Lung (tissue), 12 donors: ENCODE results near the gene MPL. TPM values are rescaled to one million over a fixed set of nuclear protein-coding genes. Genes with fewer than 3 reads are reported as not detected.

ENCODE experiments used
- ATAC-seq: fragments of 200-7000 bp; cut with Tn5 transposase; one replicate; pipeline ENCODE4 v1.9.1; 2020; ENCODE audit warnings: moderate number of reproducible peaks; ENCODE audit not compliant: insufficient read depth, low FRiP score
- DNase-seq, 3 donors: peaks; one replicate each; pipeline ENCODE4 v3.0.0-alpha.2; 2013 to 2017
- H3K27ac ChIP-seq, 2 donors: one replicate each; pipeline ENCODE4 v1.5.1; 2013; ENCODE audit warnings: mild to moderate bottlenecking in 2 of 2, moderate library complexity in 2 of 2, control low read depth in 1 of 2, inconsistent platforms in 1 of 2, low read depth in 1 of 2, low read length in 1 of 2
- H3K27me3 ChIP-seq, 3 donors: one replicate each; pipeline ENCODE4 v1.5.1; 2013; ENCODE audit warnings: low read length in 2 of 3; ENCODE audit not compliant: control insufficient read depth in 3 of 3, insufficient read depth in 3 of 3
- H3K36me3 ChIP-seq, 4 donors: one replicate each; pipeline ENCODE4 v1.5.1; 2013; ENCODE audit warnings: low read length in 4 of 4, mild to moderate bottlenecking in 1 of 4, moderate library complexity in 1 of 4; ENCODE audit not compliant: control insufficient read depth in 4 of 4, insufficient read depth in 4 of 4
- H3K4me1 ChIP-seq, 5 donors: one replicate each; pipeline ENCODE4 v1.5.1; 2013; ENCODE audit warnings: low read length in 5 of 5, mild to moderate bottlenecking in 2 of 5, moderate library complexity in 1 of 5; ENCODE audit not compliant: control insufficient read depth in 5 of 5, insufficient read depth in 5 of 5
- H3K4me3 ChIP-seq: one replicate; pipeline ENCODE4 v1.5.1; 2013; ENCODE audit warnings: mild to moderate bottlenecking, control low read depth, moderate library complexity
- H3K9ac ChIP-seq, 2 donors: one replicate each; pipeline ENCODE4 v1.5.1; 2013; ENCODE audit warnings: low read length in 2 of 2, control low read depth in 1 of 2; ENCODE audit not compliant: insufficient read depth in 1 of 2
- H3K9me3 ChIP-seq, 4 donors: one replicate each; pipeline ENCODE4 v1.5.1; 2013; ENCODE audit warnings: low read length in 3 of 4, mild to moderate bottlenecking in 1 of 4, moderate library complexity in 1 of 4; ENCODE audit not compliant: control insufficient read depth in 4 of 4, insufficient read depth in 3 of 4
- WGBS, 2 donors: extraction: QIAGEN DNeasy Blood & Tissue Kit; methylation state at CpG; one replicate each; pipeline ENCODE4 v1.1.7; 2013; 5-methylcytosine and 5-hydroxymethylcytosine counted together
- polyA plus RNA-seq, 2 donors: library from polyadenylated mRNA; stranded (reverse); fragments of 200-250 nt; gene quantifications; one replicate each; pipeline ENCODE4 v1.2.1, GENCODE V29; 2013
- total RNA-seq, 2 donors: library from RNA; depleted of rRNA in 1 of 2; stranded (reverse); fragments of >200 nt in 1 of 2; gene quantifications; one replicate each; pipeline ENCODE4 v1.2.1, GENCODE V29; 2014 to 2021
- TF ChIP-seq, protein P1 (sequence below): IDR thresholded peaks from 2 replicates; pipeline ENCODE4 v1.5.1; 2012; ENCODE audit warnings: mild to moderate bottlenecking; ENCODE audit errors: control extremely low read depth, extremely low read depth
- donor health status: control.
- donor health status: control.
- donor health status: Bipolar disorder and iron deficiency.
- donor health status: healthy.
- donor health status: DM: yes; HTN: yes; CAD: no.

The MPL gene
- total and polyA plus RNA-seq, 4 donors: 0.12 to 0.67 (median 0.43) TPM

DNA sequence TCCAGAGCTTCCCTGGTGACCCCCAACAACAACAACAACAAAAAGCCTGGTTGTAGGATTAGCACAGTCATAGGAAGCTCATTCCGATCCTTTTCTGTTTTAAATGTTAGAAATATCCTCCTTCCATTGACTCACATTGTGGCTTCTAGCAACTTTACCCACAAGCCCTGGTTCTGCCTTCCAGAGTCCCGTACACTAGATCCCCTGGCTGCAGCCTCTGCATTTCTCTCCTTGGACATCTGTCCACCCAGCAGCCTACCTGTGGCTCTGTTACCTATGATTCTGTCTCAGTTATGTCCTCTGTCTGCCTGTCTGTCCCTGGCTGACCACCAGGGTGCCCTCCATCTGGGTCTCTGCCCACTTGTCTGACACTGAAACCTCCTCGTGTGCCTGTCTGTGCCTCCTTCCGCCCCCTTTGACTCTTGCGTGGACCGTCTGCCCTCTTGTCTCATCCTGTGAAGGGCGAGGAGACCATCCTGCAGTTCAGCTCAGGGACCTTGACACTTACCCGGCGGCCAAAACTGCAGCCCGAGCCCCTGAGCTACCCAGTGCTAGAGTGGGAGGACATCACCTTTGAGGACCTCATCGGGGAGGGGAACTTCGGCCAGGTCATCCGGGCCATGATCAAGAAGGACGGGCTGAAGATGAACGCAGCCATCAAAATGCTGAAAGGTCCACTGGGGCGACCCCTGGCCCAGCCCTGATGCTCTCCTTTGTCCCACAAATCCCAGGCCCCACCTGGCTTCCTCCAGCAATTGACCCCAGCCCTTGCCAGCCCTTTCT is 20.7 kb upstream of the MPL start:
- Histone ChIP-seq H3K4me1 (peaks cover 0 to 6% (median 0%) of the 10 kb centered on the region in 5 donors), H3K36me3 (peaks cover 0 to 13% (median 0%) of the 10 kb centered on the region in 4 donors), H3K9me3 (no peaks in the 10 kb centered on the region), H3K9ac (no peak overlapping the region), H3K27me3 (no peaks in the 10 kb centered on the region), H3K4me3 (no peak overlapping the region), H3K27ac (no peak overlapping the region)
- 92 to 94% methylated on average over 16 of the region's 16 CpGs for WGBS, 2 donors
- ATAC-seq (no peak), DNase-seq (no peak)
- TF ChIP-seq, protein P1, sequence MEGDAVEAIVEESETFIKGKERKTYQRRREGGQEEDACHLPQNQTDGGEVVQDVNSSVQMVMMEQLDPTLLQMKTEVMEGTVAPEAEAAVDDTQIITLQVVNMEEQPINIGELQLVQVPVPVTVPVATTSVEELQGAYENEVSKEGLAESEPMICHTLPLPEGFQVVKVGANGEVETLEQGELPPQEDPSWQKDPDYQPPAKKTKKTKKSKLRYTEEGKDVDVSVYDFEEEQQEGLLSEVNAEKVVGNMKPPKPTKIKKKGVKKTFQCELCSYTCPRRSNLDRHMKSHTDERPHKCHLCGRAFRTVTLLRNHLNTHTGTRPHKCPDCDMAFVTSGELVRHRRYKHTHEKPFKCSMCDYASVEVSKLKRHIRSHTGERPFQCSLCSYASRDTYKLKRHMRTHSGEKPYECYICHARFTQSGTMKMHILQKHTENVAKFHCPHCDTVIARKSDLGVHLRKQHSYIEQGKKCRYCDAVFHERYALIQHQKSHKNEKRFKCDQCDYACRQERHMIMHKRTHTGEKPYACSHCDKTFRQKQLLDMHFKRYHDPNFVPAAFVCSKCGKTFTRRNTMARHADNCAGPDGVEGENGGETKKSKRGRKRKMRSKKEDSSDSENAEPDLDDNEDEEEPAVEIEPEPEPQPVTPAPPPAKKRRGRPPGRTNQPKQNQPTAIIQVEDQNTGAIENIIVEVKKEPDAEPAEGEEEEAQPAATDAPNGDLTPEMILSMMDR: no peak

DNA sequence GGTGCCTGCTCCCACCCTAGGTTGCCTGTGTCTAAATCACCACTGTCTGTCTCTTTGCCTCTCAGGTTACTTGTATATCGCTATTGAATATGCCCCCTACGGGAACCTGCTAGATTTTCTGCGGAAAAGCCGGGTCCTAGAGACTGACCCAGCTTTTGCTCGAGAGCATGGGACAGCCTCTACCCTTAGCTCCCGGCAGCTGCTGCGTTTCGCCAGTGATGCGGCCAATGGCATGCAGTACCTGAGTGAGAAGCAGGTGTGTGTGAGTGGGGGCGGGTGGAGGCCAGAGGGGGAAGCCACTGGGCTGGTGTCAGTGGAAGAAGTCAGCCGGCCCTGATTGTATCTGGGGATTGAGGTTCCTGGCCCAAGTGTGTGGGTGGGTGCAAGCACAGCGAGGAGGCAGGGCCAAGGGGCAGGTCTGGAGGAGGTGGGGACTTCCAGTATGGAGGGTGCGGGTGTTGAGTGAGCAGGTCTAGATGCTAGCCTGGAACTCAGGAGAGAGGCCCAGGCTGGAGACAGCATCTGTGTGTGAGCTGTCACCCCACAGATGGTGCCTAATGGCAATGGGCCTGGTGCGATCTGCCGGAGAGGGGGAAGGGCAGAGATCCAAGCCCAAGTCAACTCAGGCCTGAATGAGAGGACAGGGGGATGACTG is 19.7 kb upstream of the MPL start:
- Histone ChIP-seq H3K4me1 (peaks cover 0 to 6% (median 0%) of the 10 kb centered on the region in 5 donors), H3K27ac (no peak overlapping the region), H3K36me3 (peaks cover 0 to 13% (median 0%) of the 10 kb centered on the region in 4 donors), H3K9me3 (no peaks in the 10 kb centered on the region), H3K27me3 (no peaks in the 10 kb centered on the region), H3K4me3 (no peak overlapping the region), H3K9ac (no peak overlapping the region)
- no peak for ATAC-seq
- peak; percentile 20 to 53 (median 27) for DNase-seq
- TF ChIP-seq, protein P1: no peak
- 87 to 94% methylated on average over 15 of the region's 15 CpGs for WGBS, 2 donors

DNA sequence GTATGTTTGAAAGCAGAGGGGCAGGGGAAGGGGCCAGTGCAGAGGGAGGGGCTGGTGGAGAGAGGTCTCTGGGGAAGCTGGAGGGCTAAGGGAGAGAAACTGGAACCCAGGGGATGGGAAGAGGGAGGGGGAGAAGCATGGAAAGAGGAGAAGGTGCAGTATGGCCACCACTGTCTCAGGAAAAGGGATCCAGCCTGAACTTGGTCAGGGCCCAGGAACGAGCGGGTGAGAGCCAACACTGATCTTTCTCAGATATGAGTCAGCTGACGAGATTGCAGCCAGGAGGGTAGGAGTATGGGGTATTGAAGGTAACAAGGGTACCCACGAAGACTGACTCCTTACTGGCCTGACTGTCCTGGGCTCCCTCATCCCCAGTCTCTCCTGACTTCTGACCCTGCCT is 18.8 kb upstream of the MPL start:
- TF ChIP-seq, protein P1: no peak
- Histone ChIP-seq H3K4me3 (no peak overlapping the region), H3K9ac (no peak overlapping the region), H3K4me1 (peaks cover 0 to 6% (median 0%) of the 10 kb centered on the region in 5 donors), H3K27ac (no peak overlapping the region), H3K27me3 (no peaks in the 10 kb centered on the region), H3K9me3 (no peaks in the 10 kb centered on the region), H3K36me3 (peaks cover 0 to 10% (median 0%) of the 10 kb centered on the region in 4 donors)
- WGBS, 2 donors: 78 to 98% methylated on average over 4 of the region's 4 CpGs
- DNase-seq: no peak
- no peak for ATAC-seq
